H1 (cell line): ENCODE measurements around the gene PIGH. TPM values are rescaled to one million over a fixed set of nuclear protein-coding genes. Genes with fewer than 3 reads are reported as not detected.

ENCODE experiments used
- CTCF ChIA-PET: fragments of 300-600 bp; sonication (Branson Sonifier 250); formaldehyde crosslinking; loops from one replicate; lab custom pipeline; 2021; ENCODE audit not compliant: partially characterized antibody; lab: Charles Lee
- POLR2A ChIA-PET: fragments of 300-600 bp; sonication (Branson Sonifier 250); formaldehyde crosslinking; loops from one replicate; lab custom pipeline; 2021; ENCODE audit warnings: inconsistent platforms; ENCODE audit not compliant: partially characterized antibody; lab: Charles Lee
- DNase-seq, 2 experiments: peaks; one replicate each; pipeline versions ENCODE4 v3.0.0 to v3.0.0-alpha.2; 2010 to 2022; ENCODE audit warnings: low spot score in 2 of 2, low read depth in 1 of 2, mixed read lengths in 1 of 2
- FAIRE-seq: peaks from 2 replicates; lab custom pipeline; 2011; peaks lifted over from hg19 to GRCh38; lab: Jason Lieb, UNC
- H2AFZ ChIP-seq: 2 replicates; pipeline ENCODE4 v1.8.1; 2012; ENCODE audit warnings: low read length, inconsistent platforms
- H2AK5ac ChIP-seq: 2 replicates; pipeline ENCODE4 v1.6.1; 2013; ENCODE audit warnings: low read depth, low read length
- H2BK120ac ChIP-seq: replicated peaks from 2 replicates; pipeline ENCODE3; 2013; ENCODE audit warnings: low read depth, low read length, inconsistent platforms
- H2BK12ac ChIP-seq: 2 replicates; pipeline ENCODE4 v1.6.1; 2013; ENCODE audit warnings: low read depth, low read length
- H2BK15ac ChIP-seq: 2 replicates; pipeline ENCODE4 v1.6.1; 2013; ENCODE audit warnings: low read length
- H2BK20ac ChIP-seq: 2 replicates; pipeline ENCODE4 v1.6.1; 2013; ENCODE audit warnings: low read length
- H2BK5ac ChIP-seq: 2 replicates; pipeline ENCODE4 v1.6.1; 2013; ENCODE audit warnings: low read depth, low read length
- H3K14ac ChIP-seq: 2 replicates; pipeline ENCODE4 v1.6.1; 2013; ENCODE audit warnings: inconsistent platforms; ENCODE audit not compliant: insufficient read length
- H3K18ac ChIP-seq: 2 replicates; pipeline ENCODE4 v1.6.1; 2013; ENCODE audit warnings: low read length; ENCODE audit errors: extremely low read depth
- H3K23ac ChIP-seq: 2 replicates; pipeline ENCODE4 v1.6.1; 2013; ENCODE audit warnings: inconsistent platforms; ENCODE audit not compliant: insufficient read length
- H3K23me2 ChIP-seq: 2 replicates; pipeline ENCODE4 v1.6.1; 2013; ENCODE audit warnings: low read depth, low read length
- H3K27ac ChIP-seq: 2 replicates; pipeline ENCODE4 v1.6.1; 2011; ENCODE audit warnings: low read depth, low read length, inconsistent platforms
- H3K27me3 ChIP-seq, 4 experiments: replicated peaks in 1 of 4; 1 replicate in 1 of 4; 2 replicates in 3 of 4; pipeline versions ENCODE4 v1.6.1 to v1.8.1; 2011 to 2013; ENCODE audit warnings: low read length in 3 of 4, mild to moderate bottlenecking in 3 of 4, inconsistent platforms in 2 of 4, mixed read lengths in 2 of 4, moderate library complexity in 1 of 4; ENCODE audit not compliant: control insufficient read depth in 3 of 4, insufficient read depth in 3 of 4; ENCODE audit errors: extremely low read depth in 1 of 4
- H3K36me3 ChIP-seq, 4 experiments: 2 replicates each; pipeline versions ENCODE4 v1.6.1 to v1.8.1; 2011 to 2013; ENCODE audit warnings: mild to moderate bottlenecking in 4 of 4, low read length in 3 of 4, moderate library complexity in 2 of 4, control low read depth in 1 of 4, inconsistent platforms in 1 of 4; ENCODE audit not compliant: insufficient read depth in 4 of 4, control insufficient read depth in 2 of 4
- H3K4ac ChIP-seq: replicated peaks from 2 replicates; pipeline ENCODE3; 2013; ENCODE audit warnings: low read length, low read depth, mixed read lengths, inconsistent platforms; ENCODE audit not compliant: insufficient read length
- H3K4me1 ChIP-seq, 4 experiments: replicated peaks in 1 of 4; 1 replicate in 1 of 4; 2 replicates in 3 of 4; pipeline versions ENCODE4 v1.6.1 to v1.8.1; 2011 to 2013; ENCODE audit warnings: low read length in 3 of 4, inconsistent platforms in 2 of 4, mixed read lengths in 1 of 4; ENCODE audit not compliant: insufficient read depth in 4 of 4, control insufficient read depth in 3 of 4
- H3K4me2 ChIP-seq, 2 experiments: 2 replicates each; pipeline versions ENCODE4 v1.6.1 to v1.8.1; 2011 to 2013; ENCODE audit warnings: low read depth in 2 of 2, low read length in 2 of 2, control low read depth in 1 of 2, inconsistent platforms in 1 of 2, mild to moderate bottlenecking in 1 of 2; ENCODE audit not compliant: insufficient read depth in 1 of 2
- H3K4me3 ChIP-seq, 4 experiments: fragments of 200-600, 300-600 bp in 1 of 4; sonication (generic), shearing (Covaris generic), sonication (Bioruptor Twin) in 1 of 4; 2 replicates each; pipeline versions ENCODE4 v1.5.1 to v1.8.1; 2011 to 2016; ENCODE audit warnings: low read length in 4 of 4, low read depth in 3 of 4, control low read depth in 2 of 4, inconsistent platforms in 2 of 4, mild to moderate bottlenecking in 2 of 4, mixed read lengths in 1 of 4, moderate library complexity in 1 of 4; ENCODE audit not compliant: insufficient read depth in 2 of 4; ENCODE audit errors: extremely low read depth in 1 of 4
- H3K56ac ChIP-seq: replicated peaks from 2 replicates; pipeline ENCODE3; 2013; ENCODE audit warnings: low read depth, mild to moderate bottlenecking, mixed read lengths, low read length, inconsistent platforms; ENCODE audit not compliant: insufficient read length
- H3K79me1 ChIP-seq: 2 replicates; pipeline ENCODE4 v1.6.1; 2013; ENCODE audit warnings: low read depth, low read length, control low read depth
- H3K79me2 ChIP-seq, 2 experiments: 2 replicates each; pipeline versions ENCODE4 v1.6.1 to v1.8.1; 2012 to 2013; ENCODE audit warnings: low read length in 2 of 2, mild to moderate bottlenecking in 2 of 2, inconsistent platforms in 1 of 2; ENCODE audit not compliant: insufficient read depth in 2 of 2, control insufficient read depth in 1 of 2
- H3K9ac ChIP-seq, 4 experiments: replicated peaks in 1 of 4; 1 replicate in 1 of 4; 2 replicates in 3 of 4; pipeline versions ENCODE4 v1.6.1 to v1.8.1; 2011 to 2013; ENCODE audit warnings: low read depth in 3 of 4, low read length in 3 of 4, control low read depth in 2 of 4, mild to moderate bottlenecking in 2 of 4, moderate library complexity in 2 of 4, inconsistent platforms in 1 of 4; ENCODE audit errors: extremely low read depth in 1 of 4
- H3K9me3 ChIP-seq, 2 experiments: 2 replicates each; pipeline versions ENCODE4 v1.6.1 to v1.8.1; 2012 to 2013; ENCODE audit warnings: mild to moderate bottlenecking in 2 of 2, moderate library complexity in 2 of 2, control low read depth in 1 of 2, inconsistent platforms in 1 of 2, low read depth in 1 of 2, low read length in 1 of 2, mixed read lengths in 1 of 2; ENCODE audit not compliant: insufficient read depth in 2 of 2
- H4K20me1 ChIP-seq, 2 experiments: replicated peaks in 1 of 2; 2 replicates each; pipeline versions ENCODE3 to v1.8.1; 2011 to 2013; ENCODE audit warnings: inconsistent platforms in 2 of 2, low read length in 2 of 2, mild to moderate bottlenecking in 1 of 2; ENCODE audit not compliant: insufficient read depth in 2 of 2, control insufficient read depth in 1 of 2
- H4K5ac ChIP-seq: 2 replicates; pipeline ENCODE4 v1.6.1; 2013; ENCODE audit warnings: low read length, low read depth, mixed read lengths, inconsistent platforms; ENCODE audit not compliant: insufficient read length
- H4K8ac ChIP-seq: 2 replicates; pipeline ENCODE4 v1.8.0; 2013; ENCODE audit warnings: mild to moderate bottlenecking, moderate library complexity, low read length, inconsistent platforms; ENCODE audit not compliant: insufficient read depth; ENCODE audit errors: extremely low read depth
- H4K91ac ChIP-seq: replicated peaks from 2 replicates; pipeline ENCODE3; 2013; ENCODE audit warnings: low read length, mixed read lengths, inconsistent platforms; ENCODE audit not compliant: insufficient read length
- ASH2L ChIP-seq: fragments of 200-600, 300-600 bp; sonication (generic); IDR thresholded peaks from one replicate; pipeline ENCODE4 v1.7.1; 2017; ENCODE audit warnings: low read length
- BRCA1 ChIP-seq: IDR thresholded peaks from 2 replicates; pipeline ENCODE4 v1.6.1; 2012; ENCODE audit warnings: low read depth, low read length, improper control_type of control experiment
- CEBPB ChIP-seq: IDR thresholded peaks from 2 replicates; pipeline ENCODE4 v1.6.1; 2012; ENCODE audit warnings: low read depth, low read length
- CREB1 ChIP-seq: IDR thresholded peaks from 2 replicates; pipeline ENCODE4 v1.6.1; 2012; ENCODE audit warnings: inconsistent platforms
- EGR1 ChIP-seq: IDR thresholded peaks from 2 replicates; pipeline ENCODE4 v1.6.1; 2011; ENCODE audit warnings: low read depth, low read length, borderline replicate concordance
- FOSL1 ChIP-seq: IDR thresholded peaks from 2 replicates; pipeline ENCODE4 v1.6.1; 2011; ENCODE audit warnings: mild to moderate bottlenecking, low read depth, low read length, moderate library complexity; ENCODE audit not compliant: insufficient read depth
- GABPA ChIP-seq: IDR thresholded peaks from 2 replicates; pipeline ENCODE4 v1.6.1; 2011; ENCODE audit warnings: mild to moderate bottlenecking, low read length, moderate library complexity, borderline replicate concordance; ENCODE audit not compliant: insufficient read depth
- HDAC2 ChIP-seq, 2 experiments: fragments of 300-600 bp in 1 of 2; sonication (generic) in 1 of 2; IDR thresholded peaks; 2 replicates each; pipeline ENCODE4 v1.6.1; 2011 to 2012; ENCODE audit warnings: low read depth in 2 of 2, low read length in 2 of 2, mild to moderate bottlenecking in 2 of 2, moderate library complexity in 2 of 2, borderline replicate concordance in 1 of 2, inconsistent platforms in 1 of 2
- KDM5A ChIP-seq: fragments of 200-600 bp; IDR thresholded peaks from 2 replicates; pipeline ENCODE4 v1.7.1; 2012; ENCODE audit warnings: mild to moderate bottlenecking, low read length, inconsistent platforms, mixed read lengths
- POU5F1 ChIP-seq: IDR thresholded peaks from 2 replicates; pipeline ENCODE4 v1.6.1; 2011; ENCODE audit warnings: low read depth, mild to moderate bottlenecking, low read length, moderate library complexity
- TAF7 ChIP-seq: optimal IDR thresholded peaks from 2 replicates; pipeline ENCODE3; 2011; ENCODE audit warnings: low read depth, mild to moderate bottlenecking, inconsistent platforms, low read length, moderate library complexity, borderline replicate concordance
- ZNF274 ChIP-seq: IDR thresholded peaks from 2 replicates; pipeline ENCODE4 v1.7.0; 2012; ENCODE audit warnings: low read length, borderline replicate concordance; ENCODE audit errors: extremely low read depth
- WGBS, 2 experiments: shearing (Covaris generic) in 1 of 2; methylation state at CpG; one replicate each; pipeline versions ENCODE4 v1.1.6 to v1.1.7; 2013 to 2015; ENCODE audit warnings: low lambda C conversion rate in 2 of 2, mixed read lengths in 2 of 2, inconsistent platforms in 1 of 2, low coverage in 1 of 2, missing lambda C conversion rate in 1 of 2; ENCODE audit not compliant: insufficient replicate concordance in 2 of 2, insufficient coverage in 1 of 2, insufficient read length in 1 of 2; ENCODE audit errors: extremely low coverage in 1 of 2, missing lambda C conversion rate in 1 of 2; 5-methylcytosine and 5-hydroxymethylcytosine counted together
- polyA plus RNA-seq, 7 experiments: library from polyadenylated mRNA; depleted of rRNA in 3 of 7; stranded (reverse) in 5 of 7; unstranded in 2 of 7; fragments of >200 nt in 5 of 7; fragments of 200-250 nt in 2 of 7; gene quantifications; 1 replicate in 5 of 7; 2 replicates in 1 of 7; 4 replicates in 1 of 7; pipeline versions ENCODE4 v1.2.1 to v1.2.3, GENCODE V29; 2011 to 2013; ENCODE audit warnings: missing spikeins in 2 of 7, mixed read lengths in 2 of 7
- total RNA-seq: library from RNA; stranded (reverse); fragmentation: NEBNext Ultra II Directional; extraction: Animal tissue kit (Norgen Biotek cat#: 25700); gene quantifications from 2 replicates; pipeline ENCODE4 v1.2.1, GENCODE V29; 2021
- TF ChIP-seq, protein P1 (sequence below): IDR thresholded peaks from 2 replicates; pipeline ENCODE4 v1.6.1; 2012; ENCODE audit warnings: low read length, inconsistent platforms

PIGH gene
- total and polyA plus RNA-seq, 2 of the 8 experiments (the other 6 are each of a cell fraction or from before 2014, with no cell fraction given): 7.2 to 8.6 TPM

DNA sequence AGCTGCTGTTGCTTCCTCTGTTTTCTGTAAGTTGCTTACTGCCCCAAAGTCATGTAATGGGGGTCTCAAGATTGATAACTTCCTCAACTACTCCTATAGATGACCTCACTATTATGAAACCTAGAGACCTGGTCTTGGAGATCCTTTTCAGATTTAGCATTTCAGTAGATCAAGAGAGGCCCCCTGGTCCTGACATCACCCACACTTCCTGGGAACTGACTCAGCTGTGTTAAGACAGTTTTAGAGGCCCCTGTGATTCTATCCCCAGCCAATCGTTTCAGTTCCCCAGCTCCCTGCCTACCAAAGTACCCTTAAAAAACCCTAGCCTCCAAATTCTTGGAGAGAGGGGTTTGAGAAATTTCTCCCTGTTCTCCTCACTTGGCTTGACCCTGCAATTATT, 10.4 kb upstream of the PIGH start:
- DNase-seq (no peak), FAIRE-seq (no peak)
- Histone ChIP-seq H3K79me1 (no peaks in the 10 kb centered on the region), H3K79me2 (no peaks in the 10 kb centered on the region), H3K56ac (no peak overlapping the region), H3K36me3 (no peaks in the 10 kb centered on the region), H3K4me2 (no peak overlapping the region), H4K91ac (no peak overlapping the region), H2BK12ac (no peak overlapping the region), H4K20me1 (no peaks in the 10 kb centered on the region), H3K9ac (no peak overlapping the region), H2BK5ac (no peak overlapping the region), H4K8ac (no peak overlapping the region), H2BK20ac (no peak overlapping the region), H2BK15ac (no peak overlapping the region), H3K14ac (no peak overlapping the region), H3K27me3 (peaks cover 17 to 73% (median 55%) of the 10 kb centered on the region in 4 experiments), H3K27ac (no peak overlapping the region), H3K18ac (no peak overlapping the region), H3K4ac (no peak overlapping the region), H3K9me3 (no peaks in the 10 kb centered on the region), H2BK120ac (no peak overlapping the region), H4K5ac (no peak overlapping the region), H3K23ac (no peak overlapping the region), H3K4me1 (peaks cover 0 to 8% (median 2%) of the 10 kb centered on the region in 4 experiments; a peak in 4 of 7 replicates), H3K4me3 (no peak overlapping the region), H2AK5ac (no peak overlapping the region), H3K23me2 (no peaks in the 10 kb centered on the region), H2AFZ (no peak overlapping the region)
- WGBS, 2 experiments: 83% methylated on average over 1 of the region's 1 CpG; no CpG with 5 or more reads in 1 of the 2 experiments
- ChIA-PET CTCF (interaction anchor here (1.3 to 2.9 kb wide), 5 partner anchors 24 to 183 kb away, joined by 3 to 16 read pairs (median 3); no protein-coding TSS in a partner anchor), POLR2A (interaction anchor here (2.8 kb wide), 1 partner anchor 10 kb away, joined by 8 read pairs; the partner anchor contains the start of gene PIGH)
- TF ChIP-seq ASH2L (no peak), CREB1 (no peak), CEBPB (no peak), FOSL1 (no peak), ZNF274 (no peak), POU5F1 (no peak), EGR1 (no peak), KDM5A (no peak), GABPA (no peak), HDAC2 (IDR thresholded peaks at IDR 0.05; ENCODE audit: borderline replicate concordance in 1 of 2, low read depth in 2 of 2, low read length in 2 of 2) (no peak), TAF7 (no peak), BRCA1 (no peak)
- TF ChIP-seq, protein P1, sequence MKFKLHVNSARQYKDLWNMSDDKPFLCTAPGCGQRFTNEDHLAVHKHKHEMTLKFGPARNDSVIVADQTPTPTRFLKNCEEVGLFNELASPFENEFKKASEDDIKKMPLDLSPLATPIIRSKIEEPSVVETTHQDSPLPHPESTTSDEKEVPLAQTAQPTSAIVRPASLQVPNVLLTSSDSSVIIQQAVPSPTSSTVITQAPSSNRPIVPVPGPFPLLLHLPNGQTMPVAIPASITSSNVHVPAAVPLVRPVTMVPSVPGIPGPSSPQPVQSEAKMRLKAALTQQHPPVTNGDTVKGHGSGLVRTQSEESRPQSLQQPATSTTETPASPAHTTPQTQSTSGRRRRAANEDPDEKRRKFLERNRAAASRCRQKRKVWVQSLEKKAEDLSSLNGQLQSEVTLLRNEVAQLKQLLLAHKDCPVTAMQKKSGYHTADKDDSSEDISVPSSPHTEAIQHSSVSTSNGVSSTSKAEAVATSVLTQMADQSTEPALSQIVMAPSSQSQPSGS: no peak
